Stomach (tissue), 9 donors: ENCODE measurements around the gene IL1RL2. TPM values are rescaled to one million over a fixed set of nuclear protein-coding genes. Genes with fewer than 3 reads are reported as not detected.

Experiments used
- DNase-seq, 2 donors: peaks; one replicate each; pipeline versions ENCODE4 v3.0.0 to v3.0.0-alpha.2; 2013 to 2019
- H3K27ac ChIP-seq, 5 donors: fragments of 200-600 bp in 4 of 5; sonication (generic) in 4 of 5; one replicate each; pipeline ENCODE4 v1.5.1; 2013 to 2019; ENCODE audit warnings: mild to moderate bottlenecking in 1 of 5, moderate library complexity in 1 of 5
- H3K27me3 ChIP-seq, 3 donors: fragments of 200-600 bp; sonication (generic); one replicate each; pipeline ENCODE4 v1.5.1; 2017 to 2019; ENCODE audit warnings: mixed run types in 1 of 3
- H3K36me3 ChIP-seq, 4 donors: fragments of 200-600 bp; sonication (generic); 1 replicate in 3 of 4; 2 replicates in 1 of 4; pipeline ENCODE4 v1.5.1; 2016 to 2019
- H3K4me1 ChIP-seq, 4 donors: fragments of 200-600 bp; sonication (generic); one replicate each; pipeline ENCODE4 v1.5.1; 2016 to 2019
- H3K4me3 ChIP-seq, 4 donors: fragments of 200-600 bp; sonication (generic) in 3 of 4; one replicate each; pipeline ENCODE4 v1.5.1; 2016 to 2019; ENCODE audit warnings: mild to moderate bottlenecking in 1 of 4
- H3K9me3 ChIP-seq, 4 donors: fragments of 200-600 bp; sonication (generic); one replicate each; pipeline ENCODE4 v1.5.1; 2016 to 2019
- EP300 ChIP-seq: sonication (generic); formaldehyde crosslinking; IDR thresholded peaks from one replicate; pipeline ENCODE4 v1.6.1; 2017; ENCODE audit warnings: antibody characterized with exemption
- POLR2A ChIP-seq, 4 donors: fragments of 450-650 bp; IDR thresholded peaks; one replicate each; pipeline ENCODE4 v1.6.1; 2016; ENCODE audit warnings: antibody characterized with exemption in 4 of 4, control low read depth in 2 of 4, mild to moderate bottlenecking in 1 of 4, moderate library complexity in 1 of 4
- POLR2AphosphoS5 ChIP-seq, 3 donors: sonication (generic); formaldehyde crosslinking; IDR thresholded peaks; one replicate each; pipeline ENCODE4 v1.6.1; 2016; ENCODE audit warnings: antibody characterized with exemption in 3 of 3
- WGBS, 5 donors: extraction: QIAGEN DNeasy Blood & Tissue Kit in 3 of 5; methylation state at CpG; one replicate each; pipeline versions ENCODE4 v1.1.5 to v1.1.7; 2013 to 2018; 5-methylcytosine and 5-hydroxymethylcytosine counted together
- intact Hi-C: fragments of 100-400 bp; cut with DNase I; formaldehyde crosslinking; loops from one replicate; pipeline ENCODE4 v1.15.1; 2023; ENCODE audit warnings: low total_unique reads
- polyA plus RNA-seq, 3 donors: library from polyadenylated mRNA; stranded (reverse); fragments of 200-250 nt; gene quantifications; one replicate each; pipeline ENCODE4 v1.2.3, GENCODE V29; 2013
- total RNA-seq, 5 donors: library from RNA; depleted of rRNA; stranded (reverse); fragments of >200 nt; gene quantifications; one replicate each; pipeline versions ENCODE4 v1.1.0 to v1.2.3, GENCODE V29; 2014 to 2016
- TF ChIP-seq, protein P1 (sequence below), 7 experiments: fragments of 450-650 bp in 4 of 7; fragments of 200-600 bp in 3 of 7; sonication (generic) in 3 of 7; IDR thresholded peaks; one replicate each; pipeline ENCODE4 v1.5.1; 2016 to 2019; ENCODE audit warnings: antibody characterized with exemption in 7 of 7, control low read depth in 2 of 7, mild to moderate bottlenecking in 1 of 7
- donor health status: healthy with polysubstance abuse.
- donor health status: Bipolar disorder and iron deficiency.
- donor health status: healthy.

The IL1RL2 gene
- total and polyA plus RNA-seq, 8 donors: 0.61 to 4.3 (median 2.4) TPM; not detected in 2

DNA sequence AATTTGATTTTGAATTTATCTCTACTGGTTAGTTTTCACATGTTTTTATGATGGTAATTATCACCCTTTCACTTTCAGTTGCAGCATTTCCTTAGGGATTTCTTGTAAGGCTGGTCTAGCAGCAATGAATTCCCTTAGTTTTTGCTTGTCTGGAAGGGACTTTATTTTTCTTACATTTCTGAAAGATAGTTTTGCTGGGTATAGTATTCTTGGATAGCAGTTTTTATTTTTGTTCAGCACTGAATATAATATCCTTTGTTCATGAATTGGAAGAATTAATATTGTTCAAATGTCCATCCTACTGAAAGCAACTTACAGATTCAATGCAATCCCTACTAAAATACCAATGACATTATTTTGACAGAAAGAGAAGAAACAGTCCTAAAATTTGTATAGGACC, 30.2 kb downstream of the IL1RL2 start:
- TF ChIP-seq, protein P1, sequence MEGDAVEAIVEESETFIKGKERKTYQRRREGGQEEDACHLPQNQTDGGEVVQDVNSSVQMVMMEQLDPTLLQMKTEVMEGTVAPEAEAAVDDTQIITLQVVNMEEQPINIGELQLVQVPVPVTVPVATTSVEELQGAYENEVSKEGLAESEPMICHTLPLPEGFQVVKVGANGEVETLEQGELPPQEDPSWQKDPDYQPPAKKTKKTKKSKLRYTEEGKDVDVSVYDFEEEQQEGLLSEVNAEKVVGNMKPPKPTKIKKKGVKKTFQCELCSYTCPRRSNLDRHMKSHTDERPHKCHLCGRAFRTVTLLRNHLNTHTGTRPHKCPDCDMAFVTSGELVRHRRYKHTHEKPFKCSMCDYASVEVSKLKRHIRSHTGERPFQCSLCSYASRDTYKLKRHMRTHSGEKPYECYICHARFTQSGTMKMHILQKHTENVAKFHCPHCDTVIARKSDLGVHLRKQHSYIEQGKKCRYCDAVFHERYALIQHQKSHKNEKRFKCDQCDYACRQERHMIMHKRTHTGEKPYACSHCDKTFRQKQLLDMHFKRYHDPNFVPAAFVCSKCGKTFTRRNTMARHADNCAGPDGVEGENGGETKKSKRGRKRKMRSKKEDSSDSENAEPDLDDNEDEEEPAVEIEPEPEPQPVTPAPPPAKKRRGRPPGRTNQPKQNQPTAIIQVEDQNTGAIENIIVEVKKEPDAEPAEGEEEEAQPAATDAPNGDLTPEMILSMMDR (IDR thresholded peaks at IDR 0.05): no peak
- TF ChIP-seq EP300: no peak
- no peak for TF ChIP-seq POLR2AphosphoS5 (IDR thresholded peaks at IDR 0.05)
- no peak for TF ChIP-seq POLR2A (IDR thresholded peaks at IDR 0.05)
- peaks cover 0 to 11% (median 4%) of the 10 kb centered on the region in 4 donors for H3K36me3 ChIP-seq
- no peaks in the 10 kb centered on the region for H3K27me3 ChIP-seq
- no peaks in the 10 kb centered on the region for H3K4me1 ChIP-seq
- no peak overlapping the region for H3K4me3 ChIP-seq
- no peak overlapping the region for H3K27ac ChIP-seq
- peaks cover 0 to 24% (median 9%) of the 10 kb centered on the region in 4 donors for H3K9me3 ChIP-seq
- no peak for DNase-seq
- intact Hi-C loops: no loop called here

- no peak for TF ChIP-seq EP300
- TF ChIP-seq, protein P1 (IDR thresholded peaks at IDR 0.05): no peak
- TF ChIP-seq POLR2AphosphoS5 (IDR thresholded peaks at IDR 0.05): no peak
- TF ChIP-seq POLR2A (IDR thresholded peaks at IDR 0.05): no peak
- DNase-seq: no peak
- Histone ChIP-seq H3K9me3 (no peaks in the 10 kb centered on the region), H3K27me3 (no peaks in the 10 kb centered on the region), H3K27ac (peak overlapping the region in 1 of 5 donors; percentile 12), H3K4me1 (peaks cover 19 to 39% (median 30%) of the 10 kb centered on the region in 4 donors), H3K36me3 (peaks cover 0 to 3% (median 0%) of the 10 kb centered on the region in 4 donors), H3K4me3 (no peak overlapping the region)
- intact Hi-C loops: no loop called here
- WGBS, 5 donors: 62 to 93% (median 80%) methylated on average over 8 of the region's 8 CpGs
Observed at GRCh38 chr2:102224824-102225739, 38.3 kb downstream of the IL1RL2 start.

- WGBS, 5 donors: 78 to 91% (median 88%) methylated on average over 6 of the region's 6 CpGs
- no peaks in the 10 kb centered on the region for H3K27me3 ChIP-seq
- intact Hi-C loops: no loop called here
Observed at GRCh38 chr2:102226171-102226570, 39.3 kb downstream of the IL1RL2 start.

GRCh38 chr2:102226612-102227391, 40.0 kb downstream of the IL1RL2 start:
- Histone ChIP-seq H3K9me3 (no peaks in the 10 kb centered on the region), H3K27me3 (no peaks in the 10 kb centered on the region), H3K4me1 (peaks cover 19 to 39% (median 30%) of the 10 kb centered on the region in 4 donors), H3K36me3 (no peaks in the 10 kb centered on the region), H3K4me3 (no peak overlapping the region), H3K27ac (peak overlapping the region; percentile 86 to 94 (median 92))
- intact Hi-C loops: no loop called here
- WGBS, 5 donors: 48 to 55% (median 51%) methylated on average over 7 of the region's 7 CpGs
- DNase-seq: peak in 1 of 2 donors; percentile 43
- TF ChIP-seq POLR2AphosphoS5 (IDR thresholded peaks at IDR 0.05): no peak
- no peak for TF ChIP-seq POLR2A (IDR thresholded peaks at IDR 0.05)
- no peak for TF ChIP-seq EP300
- TF ChIP-seq, protein P1 (IDR thresholded peaks at IDR 0.05): no peak

More at GRCh38 chr2:102226171-102226570, 39.3 kb downstream of the IL1RL2 start:
- peak overlapping the region in 4 of 5 donors; percentile 90 to 94 (median 92) for H3K27ac ChIP-seq
- no peak for DNase-seq
- no peaks in the 10 kb centered on the region for H3K9me3 ChIP-seq
- no peaks in the 10 kb centered on the region for H3K36me3 ChIP-seq
- no peak for TF ChIP-seq POLR2A (IDR thresholded peaks at IDR 0.05)
- no peak for TF ChIP-seq EP300
- TF ChIP-seq, protein P1 (IDR thresholded peaks at IDR 0.05): no peak
- no peak for TF ChIP-seq POLR2AphosphoS5 (IDR thresholded peaks at IDR 0.05)
- peaks cover 19 to 39% (median 30%) of the 10 kb centered on the region in 4 donors for H3K4me1 ChIP-seq
- H3K4me3 ChIP-seq: no peak overlapping the region
